Measurements from ENCODE around the gene OXCT2. TPM values are rescaled to one million over a fixed set of nuclear protein-coding genes. Genes with fewer than 3 reads are reported as not detected.
A peak's percentile ranks its signal among the peaks of the same experiment; 100 is the strongest.
"Not testable (repeated sequence)": the region's sequence is repeated elsewhere in the genome, so short reads cannot be mapped to it uniquely, and the experiment has no call there.

The OXCT2 gene
- total and polyA plus RNA-seq, 2 donors from 2014 or later = 0.32 to 0.98 TPM

- H3K27ac ChIP-seq (ENCODE audit: low read depth in 2 of 2, low read length in 2 of 2); H3K27me3 ChIP-seq (ENCODE audit: control insufficient read depth, insufficient read depth, low read length); intact Hi-C loops (cut with DNase I); H3K36me3 ChIP-seq (ENCODE audit: control insufficient read depth in 2 of 3, insufficient read depth in 3 of 3, low read length in 3 of 3); FAIRE-seq; H3K9ac ChIP-seq (ENCODE audit: low read length in 3 of 3); H3K9me3 ChIP-seq (ENCODE audit: control insufficient read depth in 2 of 3, insufficient read depth in 1 of 3, low read length in 3 of 3); H3K4me1 ChIP-seq (ENCODE audit: control insufficient read depth in 2 of 3, insufficient read depth in 2 of 3, low read depth in 1 of 3, low read length in 3 of 3): not testable (repeated sequence)
- peak overlapping the region in 1 of 3 donors; percentile 20 for H3K4me3 ChIP-seq (ENCODE audit: low read length in 3 of 3)
- peak in 2 of 5 donors; percentile 31 to 45 for DNase-seq
Observed at GRCh38 chr1:39770100-39771021, 787 bp downstream of the OXCT2 start.

- H3K4me3 ChIP-seq (ENCODE audit: low read length in 3 of 3); H3K9me3 ChIP-seq (ENCODE audit: control insufficient read depth in 2 of 3, insufficient read depth in 1 of 3, low read length in 3 of 3); H3K4me1 ChIP-seq (ENCODE audit: control insufficient read depth in 2 of 3, insufficient read depth in 2 of 3, low read depth in 1 of 3, low read length in 3 of 3); H3K27me3 ChIP-seq (ENCODE audit: control insufficient read depth, insufficient read depth, low read length); H3K36me3 ChIP-seq (ENCODE audit: control insufficient read depth in 2 of 3, insufficient read depth in 3 of 3, low read length in 3 of 3); intact Hi-C loops (cut with DNase I); H3K27ac ChIP-seq (ENCODE audit: low read depth in 2 of 2, low read length in 2 of 2); FAIRE-seq; H3K9ac ChIP-seq (ENCODE audit: low read length in 3 of 3): not testable (repeated sequence)
- DNase-seq = peak in 2 of 5 donors; percentile 35 to 58
Observed at GRCh38 chr1:39769502-39769901, 1.6 kb downstream of the OXCT2 start.

GRCh38 chr1:39766466-39766865, 4.7 kb downstream of the OXCT2 start:
- FAIRE-seq; H3K4me1 ChIP-seq (ENCODE audit: control insufficient read depth in 2 of 3, insufficient read depth in 2 of 3, low read depth in 1 of 3, low read length in 3 of 3); H3K36me3 ChIP-seq (ENCODE audit: control insufficient read depth in 2 of 3, insufficient read depth in 3 of 3, low read length in 3 of 3); DNase-seq; H3K4me3 ChIP-seq (ENCODE audit: low read length in 3 of 3); H3K27me3 ChIP-seq (ENCODE audit: control insufficient read depth, insufficient read depth, low read length); intact Hi-C loops (cut with DNase I); H3K27ac ChIP-seq (ENCODE audit: low read depth in 2 of 2, low read length in 2 of 2); H3K9ac ChIP-seq (ENCODE audit: low read length in 3 of 3); H3K9me3 ChIP-seq (ENCODE audit: control insufficient read depth in 2 of 3, insufficient read depth in 1 of 3, low read length in 3 of 3): not testable (repeated sequence)

DNA sequence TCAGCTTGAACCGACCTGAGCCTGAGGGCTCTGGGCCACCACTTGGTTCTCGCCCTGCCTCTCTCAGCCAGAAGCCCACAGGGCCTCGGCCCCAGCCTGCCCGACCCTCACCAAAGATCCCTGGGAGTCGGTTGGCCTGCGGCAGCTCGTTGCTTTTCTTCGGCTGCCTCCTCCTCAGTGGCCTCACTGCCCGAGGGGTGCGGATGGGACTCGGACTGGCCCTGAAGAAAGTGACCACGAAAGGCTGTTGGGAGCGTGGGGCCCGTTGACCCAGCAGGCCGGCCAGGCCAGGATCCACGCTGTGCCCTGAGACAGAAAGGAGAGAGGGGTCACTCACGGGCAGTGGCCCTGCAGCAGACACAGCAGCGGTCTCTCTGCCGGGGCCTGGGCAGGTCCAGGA, 6.6 kb downstream of the OXCT2 start:
- peak in 1 of 5 donors; percentile 59 for DNase-seq
- H3K27me3 ChIP-seq (ENCODE audit: control insufficient read depth, insufficient read depth, low read length); FAIRE-seq; H3K4me3 ChIP-seq (ENCODE audit: low read length in 3 of 3); H3K27ac ChIP-seq (ENCODE audit: low read depth in 2 of 2, low read length in 2 of 2); H3K9me3 ChIP-seq (ENCODE audit: control insufficient read depth in 2 of 3, insufficient read depth in 1 of 3, low read length in 3 of 3); H3K9ac ChIP-seq (ENCODE audit: low read length in 3 of 3); H3K36me3 ChIP-seq (ENCODE audit: control insufficient read depth in 2 of 3, insufficient read depth in 3 of 3, low read length in 3 of 3); H3K4me1 ChIP-seq (ENCODE audit: control insufficient read depth in 2 of 3, insufficient read depth in 2 of 3, low read depth in 1 of 3, low read length in 3 of 3); intact Hi-C loops (cut with DNase I): not testable (repeated sequence)

DNA sequence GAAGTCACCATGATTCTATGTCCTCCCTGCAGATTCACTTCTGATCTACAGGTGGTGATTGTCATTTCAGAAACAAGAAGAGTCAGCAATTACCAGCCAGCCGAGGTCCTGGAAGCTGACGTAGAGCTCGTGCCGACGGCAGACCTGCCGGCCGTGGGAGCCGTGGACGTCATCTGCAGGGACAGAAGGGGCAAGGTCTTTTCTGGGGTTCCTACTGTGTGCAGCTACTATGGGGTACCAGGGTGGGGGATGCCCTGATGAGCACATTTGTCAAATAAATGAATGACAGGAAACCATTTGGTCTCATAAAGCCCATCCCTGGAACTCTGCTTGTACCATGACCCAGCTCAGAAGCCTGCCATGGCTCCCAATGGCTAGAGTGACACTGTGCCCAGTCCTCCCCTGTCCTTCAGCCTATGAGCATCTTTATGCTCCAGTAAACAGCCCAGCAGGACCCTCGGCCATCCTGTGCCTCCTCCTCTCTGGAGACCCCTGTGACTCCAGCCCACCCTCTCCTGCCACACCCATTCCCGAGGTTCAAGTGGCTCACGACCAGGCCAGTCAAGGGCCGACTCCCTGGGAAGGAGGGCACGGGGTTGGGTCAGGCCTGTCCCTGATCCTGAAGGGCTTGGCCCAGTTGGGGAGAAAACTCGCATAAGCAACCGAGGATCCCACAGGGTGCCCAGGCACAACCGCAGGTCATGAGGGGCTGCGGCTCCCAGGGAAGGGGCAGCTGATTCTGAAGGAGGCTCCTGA, 7.4 kb downstream of the OXCT2 start:
- intact Hi-C loops (cut with DNase I); H3K9ac ChIP-seq (ENCODE audit: low read length in 3 of 3); H3K36me3 ChIP-seq (ENCODE audit: control insufficient read depth in 2 of 3, insufficient read depth in 3 of 3, low read length in 3 of 3); H3K4me3 ChIP-seq (ENCODE audit: low read length in 3 of 3); H3K4me1 ChIP-seq (ENCODE audit: control insufficient read depth in 2 of 3, insufficient read depth in 2 of 3, low read depth in 1 of 3, low read length in 3 of 3); H3K9me3 ChIP-seq (ENCODE audit: control insufficient read depth in 2 of 3, insufficient read depth in 1 of 3, low read length in 3 of 3); H3K27me3 ChIP-seq (ENCODE audit: control insufficient read depth, insufficient read depth, low read length); FAIRE-seq; H3K27ac ChIP-seq (ENCODE audit: low read depth in 2 of 2, low read length in 2 of 2): not testable (repeated sequence)
- DNase-seq = peak in 1 of 5 donors; percentile 30
